Glomerular visceral epithelial cell (primary cell): ENCODE data around the gene KCTD1.

Experiments used
- DNase-seq: peaks from one replicate; pipeline ENCODE4 v3.0.0-alpha.2; 2016; ENCODE audit errors: extremely low spot score

Gene KCTD1

GRCh38 chr18:26482569-26482968 lies 65.8 kb downstream of the KCTD1 start:
- DNase-seq, result peak; percentile 36

GRCh38 chr18:26480897-26481795 lies 67.2 kb downstream of the KCTD1 start:
- peak; percentile 90 for DNase-seq

- peak; percentile 36 for DNase-seq
These were observed 68.7 kb downstream of the KCTD1 start for GRCh38 chr18:26479681-26480079.

- no peak for DNase-seq
These were observed 69.2 kb downstream of the KCTD1 start for GRCh38 chr18:26479065-26479680.

GRCh38 chr18:26477828-26478466 lies 70.4 kb downstream of the KCTD1 start:
- DNase-seq, result peak; percentile 25

GRCh38 chr18:26476697-26477096 lies 71.7 kb downstream of the KCTD1 start:
- no peak for DNase-seq

- DNase-seq, result no peak
These were observed 73.8 kb downstream of the KCTD1 start for GRCh38 chr18:26474542-26474941.

- no peak for DNase-seq
These were observed 74.7 kb downstream of the KCTD1 start for GRCh38 chr18:26473672-26474071.

- DNase-seq, result no peak
These were observed 76.5 kb downstream of the KCTD1 start for GRCh38 chr18:26471826-26472225.

- DNase-seq, result peak; percentile 61
These were observed 77.3 kb downstream of the KCTD1 start for GRCh38 chr18:26471027-26471426.

- DNase-seq, result no peak
These were observed 78.2 kb downstream of the KCTD1 start for GRCh38 chr18:26470011-26470637.

GRCh38 chr18:26468931-26469340 lies 79.4 kb downstream of the KCTD1 start:
- DNase-seq, result no peak

GRCh38 chr18:26466026-26466425 lies 82.3 kb downstream of the KCTD1 start:
- DNase-seq, result no peak

GRCh38 chr18:26465431-26465830 lies 82.9 kb downstream of the KCTD1 start:
- DNase-seq, result no peak

GRCh38 chr18:26464128-26465011 lies 84.0 kb downstream of the KCTD1 start:
- DNase-seq, result no peak

- DNase-seq, result no peak
These were observed 86.0 kb downstream of the KCTD1 start for GRCh38 chr18:26462355-26462754.

- no peak for DNase-seq
These were observed 86.9 kb downstream of the KCTD1 start for GRCh38 chr18:26461405-26461804.

- DNase-seq, result no peak
These were observed 87.8 kb downstream of the KCTD1 start for GRCh38 chr18:26460449-26461091.

GRCh38 chr18:26459884-26460283 lies 88.5 kb downstream of the KCTD1 start:
- DNase-seq, result no peak

GRCh38 chr18:26459340-26459739 lies 89.0 kb downstream of the KCTD1 start:
- no peak for DNase-seq
